ENCODE measurements around the gene APOBEC3G. TPM values are rescaled to one million over a fixed set of nuclear protein-coding genes. Genes with fewer than 3 reads are reported as not detected.

APOBEC3G gene
- total and polyA plus RNA-seq, 12 donors: 1.9 to 17.7 (median 3.1) TPM

- H3K4me3 ChIP-seq: no peak overlapping the region
- TF ChIP-seq CTCF (IDR thresholded peaks at IDR 0.05): no peak
- intact Hi-C loops (cut with DNase I): no loop called here
These were observed 14.3 kb downstream of the APOBEC3G start for GRCh38 chr22:39091126-39092081.

GRCh38 chr22:39092111-39092862, 15.2 kb downstream of the APOBEC3G start:
- Histone ChIP-seq H3K27ac (peak overlapping the region in 1 of 10 donors; percentile 78), H3K27me3 (peaks cover 0 to 4% (median 0%) of the 10 kb centered on the region in 7 donors), H3K4me1 (peaks cover 0 to 45% (median 7%) of the 10 kb centered on the region in 9 donors), H3K9me3 (no peaks in the 10 kb centered on the region), H3K4me3 (no peak overlapping the region), H3K36me3 (no peaks in the 10 kb centered on the region)
- ATAC-seq (no peak), DNase-seq (no peak)
- 75 to 77% methylated on average over 8 of the region's 8 CpGs for WGBS, 2 donors
- intact Hi-C loops (cut with DNase I): no loop called here
- no peak for TF ChIP-seq CTCF (IDR thresholded peaks at IDR 0.05)

More at GRCh38 chr22:39091126-39092081, 14.3 kb downstream of the APOBEC3G start:
- H3K36me3 ChIP-seq: peaks cover 0 to 4% (median 0%) of the 10 kb centered on the region in 9 donors
- WGBS, 2 donors: 78 to 79% methylated on average over 23 of the region's 23 CpGs
- peaks cover 0 to 4% (median 0%) of the 10 kb centered on the region in 7 donors for H3K27me3 ChIP-seq
- peak overlapping the region in 1 of 10 donors; percentile 85 for H3K27ac ChIP-seq
- H3K9me3 ChIP-seq: no peaks in the 10 kb centered on the region
- H3K4me1 ChIP-seq: peaks cover 0 to 36% (median 5%) of the 10 kb centered on the region in 9 donors
- ATAC-seq (no peak), DNase-seq (no peak)

- H3K4me1 ChIP-seq: peaks cover 0 to 57% (median 8%) of the 10 kb centered on the region in 9 donors
- no peak overlapping the region for H3K4me3 ChIP-seq
- no peak for DNase-seq
- no peak for ATAC-seq
- peaks cover 0 to 4% (median 0%) of the 10 kb centered on the region in 7 donors for H3K27me3 ChIP-seq
- WGBS, 2 donors: 86% methylated on average over 14 of the region's 14 CpGs
- no peaks in the 10 kb centered on the region for H3K36me3 ChIP-seq
- H3K27ac ChIP-seq: peak overlapping the region in 1 of 10 donors; percentile 71
- intact Hi-C loops (cut with DNase I): no loop called here
- no peaks in the 10 kb centered on the region for H3K9me3 ChIP-seq
- no peak for TF ChIP-seq CTCF (IDR thresholded peaks at IDR 0.05)
These were observed 17.8 kb downstream of the APOBEC3G start for GRCh38 chr22:39094717-39095389.

- H3K9me3 ChIP-seq: no peaks in the 10 kb centered on the region
- DNase-seq (no peak), ATAC-seq (no peak)
- no peak for TF ChIP-seq CTCF (IDR thresholded peaks at IDR 0.05)
- no peaks in the 10 kb centered on the region for H3K36me3 ChIP-seq
- H3K4me1 ChIP-seq: peaks cover 0 to 50% (median 8%) of the 10 kb centered on the region in 9 donors
- intact Hi-C loops (cut with DNase I): no loop called here
- H3K27ac ChIP-seq: peak overlapping the region in 1 of 10 donors; percentile 85
- 83 to 86% methylated on average over 3 of the region's 3 CpGs for WGBS, 2 donors
- peaks cover 0 to under 1% (median 0%) of the 10 kb centered on the region in 7 donors for H3K27me3 ChIP-seq
- H3K4me3 ChIP-seq: no peak overlapping the region
These were observed 18.9 kb downstream of the APOBEC3G start for GRCh38 chr22:39095971-39096370.
